Colonic mucosa (tissue), 4 donors: ENCODE results near the gene CDC42EP4. TPM values are rescaled to one million over a fixed set of nuclear protein-coding genes. Genes with fewer than 3 reads are reported as not detected.

Source experiments
- DNase-seq: peaks from one replicate; pipeline ENCODE4 v3.0.0-alpha.2; 2020
- H3K27ac ChIP-seq: fragments of 200-600 bp; one replicate; pipeline ENCODE4 v1.8.0; 2021
- H3K27me3 ChIP-seq: fragments of 200-600 bp; one replicate; pipeline ENCODE4 v1.8.0; 2021
- H3K36me3 ChIP-seq: fragments of 200-600 bp; one replicate; pipeline ENCODE4 v1.8.0; 2021
- H3K4me1 ChIP-seq: fragments of 200-600 bp; one replicate; pipeline ENCODE4 v1.8.0; 2021; ENCODE audit warnings: mild to moderate bottlenecking
- H3K4me3 ChIP-seq: fragments of 200-600 bp; one replicate; pipeline ENCODE4 v1.8.0; 2021
- H3K9ac ChIP-seq, 2 donors: one replicate each; pipeline ENCODE4 v1.7.0; 2013; ENCODE audit warnings: control low read depth in 2 of 2, low read depth in 2 of 2, low read length in 2 of 2
- H3K9me3 ChIP-seq: fragments of 200-600 bp; one replicate; pipeline ENCODE4 v1.8.0; 2021
- intact Hi-C: fragments of 100-400 bp; cut with DNase I; formaldehyde crosslinking; loops from one replicate; pipeline ENCODE4 v1.14.1; 2022
- total RNA-seq, 2 donors: library from RNA; stranded (reverse); fragmentation: NEBNext Ultra II Directional in 1 of 2; extraction: Animal tissue kit (Norgen Biotek cat#: 25700) in 1 of 2; gene quantifications; one replicate each; pipeline ENCODE4 v1.2.1, GENCODE V29; 2021
- TF ChIP-seq, protein P1 (sequence below): fragments of 200-600 bp; IDR thresholded peaks from one replicate; pipeline ENCODE4 v1.8.0; 2022; ENCODE audit warnings: antibody characterized with exemption, mild to moderate bottlenecking
- donor health status: healthy.
- donor health status: DM: no; HTN: no; CAD: no.
- donor health status: DM: no; HTN: no; CAD: no.

Gene CDC42EP4
- total RNA-seq, 2 donors from 2014 or later: 52.8 to 65.3 TPM

DNA sequence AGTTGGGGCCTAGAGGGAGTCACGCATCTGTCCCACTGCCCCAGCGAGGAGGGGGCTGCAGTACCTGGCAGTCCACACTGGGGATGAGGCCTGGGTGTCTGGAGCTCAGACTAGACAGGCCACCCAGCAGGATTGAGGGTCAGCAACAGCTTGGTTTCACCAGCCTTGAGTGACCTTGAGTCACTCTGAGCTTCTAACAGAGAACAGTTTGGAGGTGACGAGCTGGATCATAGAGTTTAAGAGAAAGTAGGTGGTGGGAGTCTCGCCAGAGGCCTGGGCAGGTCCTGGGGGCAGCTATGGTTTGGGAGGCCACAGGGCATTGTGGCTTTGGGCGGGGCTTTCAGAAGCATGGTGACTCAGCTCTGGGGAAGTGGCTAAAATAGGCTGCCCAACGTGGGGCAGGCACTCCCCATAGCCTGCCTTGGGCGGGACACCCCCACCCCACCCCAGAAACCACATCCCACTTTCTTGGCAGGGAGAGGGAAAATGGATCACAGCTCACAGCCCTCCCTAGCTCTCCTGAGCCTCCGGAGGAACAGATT lies 20.5 kb downstream of the CDC42EP4 start:
- H3K9me3 ChIP-seq: no peaks in the 10 kb centered on the region
- H3K4me1 ChIP-seq: peaks cover 34% of the 10 kb centered on the region
- intact Hi-C loops: no loop called here
- TF ChIP-seq, protein P1, sequence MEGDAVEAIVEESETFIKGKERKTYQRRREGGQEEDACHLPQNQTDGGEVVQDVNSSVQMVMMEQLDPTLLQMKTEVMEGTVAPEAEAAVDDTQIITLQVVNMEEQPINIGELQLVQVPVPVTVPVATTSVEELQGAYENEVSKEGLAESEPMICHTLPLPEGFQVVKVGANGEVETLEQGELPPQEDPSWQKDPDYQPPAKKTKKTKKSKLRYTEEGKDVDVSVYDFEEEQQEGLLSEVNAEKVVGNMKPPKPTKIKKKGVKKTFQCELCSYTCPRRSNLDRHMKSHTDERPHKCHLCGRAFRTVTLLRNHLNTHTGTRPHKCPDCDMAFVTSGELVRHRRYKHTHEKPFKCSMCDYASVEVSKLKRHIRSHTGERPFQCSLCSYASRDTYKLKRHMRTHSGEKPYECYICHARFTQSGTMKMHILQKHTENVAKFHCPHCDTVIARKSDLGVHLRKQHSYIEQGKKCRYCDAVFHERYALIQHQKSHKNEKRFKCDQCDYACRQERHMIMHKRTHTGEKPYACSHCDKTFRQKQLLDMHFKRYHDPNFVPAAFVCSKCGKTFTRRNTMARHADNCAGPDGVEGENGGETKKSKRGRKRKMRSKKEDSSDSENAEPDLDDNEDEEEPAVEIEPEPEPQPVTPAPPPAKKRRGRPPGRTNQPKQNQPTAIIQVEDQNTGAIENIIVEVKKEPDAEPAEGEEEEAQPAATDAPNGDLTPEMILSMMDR: no peak
- H3K4me3 ChIP-seq: no peak overlapping the region
- peak; percentile 73 for DNase-seq
- peak overlapping the region; percentile 82 for H3K27ac ChIP-seq
- H3K9ac ChIP-seq: peak overlapping the region in 1 of 2 donors; percentile 46
- no peaks in the 10 kb centered on the region for H3K36me3 ChIP-seq
- H3K27me3 ChIP-seq: no peaks in the 10 kb centered on the region

DNA sequence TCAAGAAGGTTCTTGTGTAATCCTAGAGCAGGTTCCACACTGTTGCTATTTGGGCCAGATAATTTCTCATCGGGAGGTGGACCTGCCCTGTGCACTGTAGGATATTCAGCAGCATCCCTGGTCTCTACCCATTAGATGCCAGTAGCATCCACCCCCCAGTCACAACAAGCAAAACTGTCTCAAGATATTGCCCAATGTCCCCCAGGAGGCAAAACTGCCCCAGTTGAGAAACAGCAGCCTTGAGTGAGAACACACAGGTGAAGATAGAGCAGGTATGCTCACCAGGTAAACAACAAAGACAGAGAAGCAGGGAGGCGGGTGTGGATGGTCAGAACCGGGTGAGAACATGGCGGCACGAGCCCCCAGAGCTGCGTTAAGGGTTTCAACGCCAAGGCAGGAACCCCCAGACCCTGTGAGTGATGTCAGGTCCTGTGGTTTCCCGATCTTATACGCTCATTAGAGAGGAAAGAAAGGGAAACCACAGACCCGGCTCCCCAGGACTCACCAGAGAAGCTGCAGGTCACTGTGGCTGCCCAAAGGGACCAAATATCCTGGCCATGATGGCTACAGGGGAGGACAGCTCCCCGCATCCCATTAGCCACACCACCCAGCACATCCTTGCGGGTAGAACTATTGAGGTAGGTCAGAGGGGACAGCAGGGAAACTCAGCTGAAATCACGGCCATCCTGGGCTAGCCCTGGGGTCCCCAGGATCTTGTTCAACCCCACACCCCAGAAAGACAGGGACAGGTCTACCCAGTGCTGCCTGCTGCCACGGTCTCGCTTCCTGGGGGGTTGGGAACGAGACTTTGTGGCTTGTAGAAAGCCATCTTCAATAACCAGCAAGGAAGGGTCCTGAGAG lies 21.2 kb downstream of the CDC42EP4 start:
- no peak for DNase-seq
- Histone ChIP-seq H3K27ac (peak overlapping the region; percentile 82), H3K4me3 (no peak overlapping the region), H3K4me1 (peaks cover 34% of the 10 kb centered on the region), H3K36me3 (no peaks in the 10 kb centered on the region), H3K27me3 (no peaks in the 10 kb centered on the region), H3K9ac (peak overlapping the region in 1 of 2 donors; percentile 46), H3K9me3 (no peaks in the 10 kb centered on the region)
- intact Hi-C loops: no loop called here
- TF ChIP-seq, protein P1: no peak

DNA sequence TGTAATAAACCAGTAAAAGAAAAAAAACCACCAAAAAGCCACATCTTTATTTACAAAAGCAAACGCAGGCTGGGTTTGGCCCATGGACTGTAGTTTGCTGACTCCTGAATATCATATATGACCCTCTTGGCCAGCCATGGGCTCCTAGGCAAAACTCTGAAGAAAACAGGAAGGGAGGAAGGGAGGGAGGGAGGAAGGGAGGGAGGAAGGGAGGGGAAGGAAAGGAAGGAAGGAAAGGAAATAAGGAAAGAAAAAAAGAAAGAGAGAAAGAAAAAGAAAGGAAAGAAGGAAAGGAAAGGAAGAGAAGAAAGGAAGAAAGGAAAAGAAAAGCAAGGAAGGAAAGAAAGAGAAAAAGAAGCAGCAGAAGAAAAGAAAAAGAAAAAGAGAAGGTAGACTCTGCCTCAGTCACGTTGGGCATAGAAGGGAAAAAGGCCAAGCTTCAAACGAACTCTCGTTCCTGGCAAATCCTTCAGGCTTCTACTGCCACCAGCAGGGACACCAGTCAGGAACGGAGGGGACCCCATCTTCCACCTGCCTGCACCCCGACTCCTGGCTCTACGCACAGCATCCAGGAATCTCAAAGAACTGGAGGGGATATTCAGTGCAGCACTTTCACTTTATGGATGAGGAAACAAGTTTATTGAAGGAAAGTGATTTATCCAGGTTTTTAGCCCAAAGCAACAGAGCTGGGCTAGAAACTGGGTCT lies 22.1 kb downstream of the CDC42EP4 start:
- no peaks in the 10 kb centered on the region for H3K9me3 ChIP-seq
- no peak overlapping the region for H3K4me3 ChIP-seq
- H3K27me3 ChIP-seq: no peaks in the 10 kb centered on the region
- intact Hi-C loops: no loop called here
- peak overlapping the region; percentile 82 for H3K27ac ChIP-seq
- peak overlapping the region in 1 of 2 donors; percentile 66 for H3K9ac ChIP-seq
- no peak for DNase-seq
- H3K4me1 ChIP-seq: peaks cover 34% of the 10 kb centered on the region
- TF ChIP-seq, protein P1: no peak
- peaks cover 9% of the 10 kb centered on the region for H3K36me3 ChIP-seq

DNA sequence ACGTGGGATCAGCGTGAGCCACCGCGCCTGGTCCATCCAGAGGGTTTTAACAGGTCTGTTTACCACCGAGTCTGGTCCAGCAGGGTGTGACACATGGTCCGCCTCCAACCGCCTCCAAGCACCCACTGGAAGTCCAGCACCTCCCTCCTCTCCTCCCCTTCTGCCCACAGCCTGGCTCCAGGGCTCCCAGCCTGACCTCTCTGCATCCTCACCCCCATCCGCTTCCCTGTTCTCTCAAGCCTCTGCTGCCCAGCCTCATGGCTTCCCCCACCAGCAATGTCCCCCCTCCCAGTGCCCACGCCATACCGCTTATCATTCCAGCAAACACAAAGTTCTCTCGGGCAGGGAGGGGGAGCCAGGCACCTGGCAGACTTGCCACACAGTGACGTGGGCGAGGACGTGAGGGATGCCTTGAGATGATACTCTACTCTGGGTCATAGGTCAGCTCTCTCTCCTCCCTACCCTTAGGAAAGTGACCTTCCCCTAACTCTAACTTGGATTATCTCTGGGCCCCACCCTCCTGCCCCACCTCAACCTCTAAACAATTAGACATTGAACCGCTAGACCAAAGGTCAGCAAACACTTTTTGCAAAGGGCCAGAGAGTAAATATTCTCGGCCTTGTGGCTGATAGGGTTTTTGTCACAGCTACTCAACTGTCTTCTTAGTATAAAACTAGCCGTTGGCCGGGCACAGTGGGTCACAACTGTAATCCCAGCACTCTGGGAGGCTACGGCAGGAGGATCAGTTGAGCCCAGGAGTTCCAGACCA lies 23.1 kb downstream of the CDC42EP4 start:
- Histone ChIP-seq H3K27ac (peak overlapping the region; percentile 82), H3K4me1 (peaks cover 34% of the 10 kb centered on the region), H3K9me3 (no peaks in the 10 kb centered on the region), H3K9ac (peak overlapping the region in 1 of 2 donors; percentile 66), H3K27me3 (no peaks in the 10 kb centered on the region), H3K4me3 (no peak overlapping the region), H3K36me3 (peaks cover 11% of the 10 kb centered on the region)
- intact Hi-C loops: no loop called here
- TF ChIP-seq, protein P1: no peak
- peak; percentile 86 for DNase-seq

DNA sequence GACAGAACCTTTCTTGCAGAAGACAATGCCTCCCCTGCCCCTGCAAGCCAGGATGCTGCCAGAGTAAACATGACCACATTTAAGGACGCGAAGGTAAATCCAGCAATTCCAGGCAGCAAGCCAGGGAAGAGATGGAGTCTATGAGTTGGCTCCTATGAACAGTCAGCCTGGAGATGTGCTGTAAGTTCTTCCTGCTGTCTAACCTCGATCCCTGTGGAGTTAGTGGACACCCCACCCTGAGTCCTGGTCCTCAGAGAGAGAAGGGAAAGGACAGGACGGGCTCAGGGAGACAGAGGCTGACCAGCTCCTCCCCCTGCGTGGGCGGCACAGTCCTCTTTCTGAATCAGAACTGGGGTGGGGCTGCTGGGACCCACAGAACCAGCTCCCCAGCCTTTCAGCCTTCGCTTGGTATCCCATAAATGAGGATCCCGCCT lies 24.9 kb downstream of the CDC42EP4 start:
- intact Hi-C loops: no loop called here
- Histone ChIP-seq H3K4me1 (peaks cover 26% of the 10 kb centered on the region), H3K9ac (no peak overlapping the region), H3K27me3 (no peaks in the 10 kb centered on the region), H3K9me3 (no peaks in the 10 kb centered on the region), H3K36me3 (peaks cover 11% of the 10 kb centered on the region), H3K4me3 (no peak overlapping the region), H3K27ac (no peak overlapping the region)
- TF ChIP-seq, protein P1: no peak
- DNase-seq: no peak
